ENCODE results near the gene RBM19.

The RBM19 gene

GRCh38 chr12:113899561-113900471 is 66.3 kb downstream of the RBM19 start:
- no peak for DNase-seq

GRCh38 chr12:113899042-113899560 is 67.0 kb downstream of the RBM19 start:
- DNase-seq = no peak

GRCh38 chr12:113898466-113898865 is 67.7 kb downstream of the RBM19 start:
- DNase-seq = no peak

- DNase-seq = no peak
These were observed 68.7 kb downstream of the RBM19 start for GRCh38 chr12:113897406-113897805.

GRCh38 chr12:113896841-113897240 is 69.3 kb downstream of the RBM19 start:
- DNase-seq = no peak

GRCh38 chr12:113896194-113896593 is 69.9 kb downstream of the RBM19 start:
- no peak for DNase-seq

GRCh38 chr12:113895176-113895575 is 70.9 kb downstream of the RBM19 start:
- DNase-seq = no peak

GRCh38 chr12:113894697-113895096 is 71.4 kb downstream of the RBM19 start:
- DNase-seq = no peak

GRCh38 chr12:113893221-113893620 is 72.9 kb downstream of the RBM19 start:
- DNase-seq = no peak

GRCh38 chr12:113892556-113892955 is 73.6 kb downstream of the RBM19 start:
- no peak for DNase-seq

- no peak for DNase-seq
These were observed 74.2 kb downstream of the RBM19 start for GRCh38 chr12:113891739-113892520.

- DNase-seq = no peak
These were observed 74.9 kb downstream of the RBM19 start for GRCh38 chr12:113891167-113891692.

GRCh38 chr12:113889891-113890581 is 76.1 kb downstream of the RBM19 start:
- DNase-seq = no peak

- no peak for DNase-seq
These were observed 77.0 kb downstream of the RBM19 start for GRCh38 chr12:113889076-113889475.

GRCh38 chr12:113888435-113888834 is 77.7 kb downstream of the RBM19 start:
- no peak for DNase-seq

GRCh38 chr12:113887906-113888305 is 78.2 kb downstream of the RBM19 start:
- no peak for DNase-seq

GRCh38 chr12:113886721-113887120 is 79.4 kb downstream of the RBM19 start:
- no peak for DNase-seq

- no peak for DNase-seq
These were observed 81.7 kb downstream of the RBM19 start for GRCh38 chr12:113884392-113884791.

- DNase-seq = no peak
These were observed 83.4 kb downstream of the RBM19 start for GRCh38 chr12:113882690-113883089.

GRCh38 chr12:113880988-113881962 is 84.8 kb downstream of the RBM19 start:
- DNase-seq = no peak

- no peak for DNase-seq
These were observed 85.8 kb downstream of the RBM19 start for GRCh38 chr12:113880326-113880725.

- DNase-seq = no peak
These were observed 86.5 kb downstream of the RBM19 start for GRCh38 chr12:113879658-113880057.

Data from CD4-positive, alpha-beta T cell treated with Interleukin-12 subunit alpha and Interleukin-12 subunit beta, for 1 hour (primary cell).